HG03439 (cell line): Measurements from ENCODE around the gene JAKMIP1.
A peak's percentile ranks its signal among the peaks of the same experiment; 100 is the strongest.

Experiments
- ATAC-seq: cut with Tn5 transposase; IDR thresholded peaks from one replicate; pipeline ENCODE4 v1.9.1; 2021; ENCODE audit warnings: mild to moderate bottlenecking, moderate library complexity; ENCODE audit not compliant: unreplicated experiment

The JAKMIP1 gene

DNA sequence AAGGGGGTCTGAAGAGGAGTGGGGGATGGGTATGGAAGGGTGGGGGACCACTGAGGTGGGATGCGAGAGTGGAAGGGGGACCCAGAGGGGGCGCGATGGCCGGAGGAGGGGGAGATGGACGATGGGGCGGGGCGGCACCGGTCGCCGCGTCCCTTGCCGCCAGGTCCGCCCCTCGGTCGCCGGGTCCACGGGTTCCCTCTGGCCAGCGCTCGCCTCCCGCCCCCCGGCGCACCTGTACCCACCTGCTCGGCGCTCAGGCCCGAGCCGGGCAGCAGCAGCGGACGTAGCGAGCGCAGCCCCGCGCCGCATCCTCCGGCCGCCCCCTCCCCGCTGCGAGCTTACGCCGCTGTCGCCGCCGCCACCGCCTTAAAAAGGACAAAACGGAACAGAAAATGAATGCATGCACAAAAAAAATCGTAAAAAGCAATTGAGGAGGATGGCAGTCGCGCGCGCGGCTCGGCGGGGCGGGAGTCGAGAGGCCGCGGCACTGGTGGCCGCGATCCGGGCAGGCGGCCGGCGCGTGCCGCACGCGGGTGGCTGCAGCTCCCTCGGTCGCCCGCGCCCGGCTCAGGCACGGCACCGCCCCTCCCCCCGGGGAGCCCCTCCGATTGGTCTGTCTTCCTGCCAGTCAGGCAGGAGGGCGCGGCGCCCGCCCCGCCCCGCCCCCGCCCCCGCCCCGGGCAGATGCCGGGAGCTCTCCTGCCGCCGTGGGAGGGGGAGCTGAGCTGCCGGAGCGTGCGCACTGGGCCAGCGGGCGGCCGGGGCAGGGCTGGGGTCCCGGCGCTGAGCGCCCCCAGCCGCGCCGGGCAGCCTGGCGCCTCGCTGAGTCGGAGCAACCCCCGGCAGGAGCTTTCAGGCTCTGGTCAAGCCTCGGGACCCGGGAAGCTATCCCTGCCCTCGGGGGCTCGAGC lies at the start of gene JAKMIP1:
TSS of gene JAKMIP1 (minus strand) at position 539 of the 911 bp plus-strand sequence. CDS start 87,699 bp downstream, outside the sequence.
- peak; percentile 77 for ATAC-seq

- no peak for ATAC-seq
These were observed 48.0 kb upstream of the JAKMIP1 start for GRCh38 chr4:6248394-6248793.

DNA sequence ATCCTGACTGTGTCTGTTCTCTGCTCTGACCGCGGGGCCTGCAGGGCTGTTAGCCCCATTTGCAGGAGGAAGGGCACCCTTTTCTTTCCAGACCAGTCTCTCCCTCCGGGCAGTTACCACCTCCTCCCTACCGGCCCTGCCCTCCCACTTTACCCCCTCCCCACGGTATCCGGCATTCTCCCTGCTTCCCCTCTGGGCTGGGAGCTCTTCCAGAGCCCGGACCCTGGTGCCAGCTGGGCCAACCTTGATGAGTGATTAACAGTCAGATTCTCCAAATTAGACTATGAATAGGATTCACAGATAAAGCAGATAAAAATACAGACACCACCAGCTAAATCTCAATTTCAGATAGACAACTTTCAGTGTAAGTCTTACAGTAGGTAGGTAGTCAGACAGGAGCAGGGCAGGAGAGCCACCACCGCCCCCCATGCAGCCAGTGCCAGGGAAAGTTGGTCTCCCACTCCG lies 45.9 kb upstream of the JAKMIP1 start:
- ATAC-seq: no peak

DNA sequence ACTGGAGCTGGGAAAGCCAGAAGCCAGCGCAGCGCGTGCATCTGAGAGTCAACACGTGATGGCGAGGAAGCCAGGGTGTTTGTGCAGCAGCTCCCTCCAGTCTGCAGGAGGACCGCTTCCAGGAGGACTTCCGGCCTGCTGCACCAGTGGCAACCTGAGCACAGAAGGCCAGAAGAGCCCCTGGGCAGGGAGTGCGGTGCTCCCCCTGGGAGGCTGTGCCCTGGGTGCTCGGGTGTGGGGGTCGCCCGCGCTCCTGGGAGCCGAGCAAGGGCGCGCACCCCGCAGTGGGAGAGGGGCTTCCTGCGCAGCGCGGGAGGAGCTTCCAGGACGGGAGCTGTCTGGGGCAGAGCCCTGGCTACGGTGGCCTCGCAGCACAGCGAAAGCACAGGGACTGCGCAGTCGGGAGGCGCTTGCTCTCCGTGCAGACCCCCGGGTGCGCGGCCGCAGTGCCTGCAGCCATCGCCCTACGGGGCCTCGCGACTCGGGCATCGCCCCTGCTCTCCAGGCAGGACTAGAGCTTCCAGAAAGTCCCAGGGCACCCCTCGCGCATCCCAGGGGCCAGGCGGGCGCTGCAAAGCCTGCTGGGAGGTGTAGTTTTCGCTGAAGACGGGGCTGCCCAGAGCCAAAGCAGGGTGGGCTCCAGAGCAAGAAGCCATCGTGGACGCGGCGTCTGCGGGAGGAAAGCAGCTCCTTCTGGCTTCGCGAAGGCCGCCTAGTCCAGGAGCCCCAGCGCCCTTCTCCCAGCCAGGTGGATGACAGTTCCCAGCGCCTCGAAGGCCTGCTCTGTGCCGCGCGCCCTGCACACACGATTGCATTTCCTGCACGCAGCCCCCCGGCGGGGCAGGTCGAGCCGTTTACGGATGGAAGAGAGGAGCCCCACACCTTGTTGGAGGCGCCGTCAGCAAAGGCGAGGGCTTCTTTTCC lies 45.2 kb upstream of the JAKMIP1 start:
- no peak for ATAC-seq

- ATAC-seq: no peak
These were observed 42.1 kb upstream of the JAKMIP1 start for GRCh38 chr4:6242271-6243029.

DNA sequence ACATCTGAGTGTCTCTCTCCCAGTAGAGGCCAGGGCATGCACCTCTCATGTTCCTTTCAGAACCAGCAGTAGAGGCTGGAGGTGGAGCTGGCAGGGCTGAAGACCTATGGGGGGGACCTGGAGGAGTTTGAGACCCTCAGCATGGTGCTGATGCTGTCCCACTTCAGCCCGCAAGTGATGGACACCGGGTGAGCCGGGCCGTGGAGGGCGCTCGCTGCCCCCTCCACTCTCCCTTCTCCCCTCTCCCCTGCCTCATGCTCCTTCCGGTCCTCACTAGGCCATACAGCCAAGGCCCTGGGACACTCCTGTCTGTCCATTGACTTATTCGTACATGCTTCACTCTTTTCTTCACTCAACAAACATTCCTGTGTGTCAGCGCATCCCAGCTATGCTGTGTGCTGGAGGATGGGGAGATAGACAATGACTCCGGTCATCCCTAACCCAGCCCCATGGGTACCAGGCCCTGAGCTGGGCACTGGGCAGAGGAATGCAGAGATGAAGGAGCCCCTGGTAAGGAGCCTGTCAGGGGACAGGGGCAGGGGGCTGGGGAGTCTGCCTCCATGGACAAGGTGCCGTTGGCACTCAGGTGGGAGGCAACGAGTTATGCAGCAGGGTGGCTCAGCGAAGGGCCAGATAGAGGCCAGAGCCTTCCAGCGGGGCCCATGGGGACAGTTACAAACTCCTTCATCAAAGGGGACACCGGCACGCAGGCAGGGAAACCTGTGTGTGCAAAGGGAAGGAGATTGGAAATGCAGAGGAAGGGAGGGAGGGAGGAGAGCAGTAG lies 40.9 kb upstream of the JAKMIP1 start:
- ATAC-seq: no peak

- ATAC-seq: no peak
These were observed 39.6 kb upstream of the JAKMIP1 start for GRCh38 chr4:6239968-6240367.

DNA sequence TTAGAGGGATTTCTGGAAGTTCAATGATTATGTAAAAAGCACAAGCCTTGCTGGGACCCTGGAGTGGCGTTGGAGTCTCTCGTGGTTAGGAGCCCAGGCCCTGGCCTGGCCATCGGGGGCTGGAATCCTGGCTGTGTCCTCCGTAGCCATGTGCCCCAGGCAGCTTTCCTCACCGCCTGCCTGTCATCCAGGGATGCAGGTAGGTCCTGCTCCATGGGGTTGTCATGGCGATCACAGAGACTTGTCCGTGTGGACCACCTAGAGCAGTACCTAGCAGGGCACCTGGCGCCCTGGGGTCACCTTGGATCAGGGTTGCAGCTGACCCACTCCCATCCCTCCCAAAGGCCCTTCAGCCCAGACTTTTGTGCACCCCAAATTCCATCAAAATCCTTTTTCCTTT lies 39.1 kb upstream of the JAKMIP1 start:
- no peak for ATAC-seq

DNA sequence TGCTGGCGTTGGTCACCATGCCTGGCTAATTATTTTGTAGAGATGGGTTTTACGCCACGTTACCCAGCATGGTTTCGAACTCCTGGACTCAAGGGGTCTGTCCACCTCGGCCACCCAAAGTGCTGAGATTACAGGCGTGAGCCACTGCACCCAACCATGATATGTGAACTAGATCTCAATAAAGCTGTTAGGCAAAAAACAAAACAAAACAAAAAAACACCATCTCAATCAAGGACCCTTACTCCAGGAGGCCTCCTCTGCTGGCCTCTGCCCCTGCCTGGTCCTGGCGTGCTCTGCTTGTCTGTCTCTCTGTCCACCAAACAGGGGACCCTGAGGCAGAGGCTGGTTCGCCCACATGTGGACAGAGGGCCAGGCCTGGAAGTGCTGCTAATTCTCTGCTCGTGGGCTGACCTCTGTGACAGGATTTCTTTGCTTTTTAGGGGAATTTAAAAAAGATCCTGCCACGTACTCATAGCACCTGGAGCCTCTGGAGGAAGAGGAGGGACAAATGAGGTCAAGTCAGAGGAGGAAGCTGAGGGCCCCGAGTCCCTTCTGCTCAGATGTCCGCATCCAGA lies 36.6 kb upstream of the JAKMIP1 start:
- ATAC-seq: no peak

GRCh38 chr4:6235901-6236640 lies 35.7 kb upstream of the JAKMIP1 start:
- no peak for ATAC-seq

DNA sequence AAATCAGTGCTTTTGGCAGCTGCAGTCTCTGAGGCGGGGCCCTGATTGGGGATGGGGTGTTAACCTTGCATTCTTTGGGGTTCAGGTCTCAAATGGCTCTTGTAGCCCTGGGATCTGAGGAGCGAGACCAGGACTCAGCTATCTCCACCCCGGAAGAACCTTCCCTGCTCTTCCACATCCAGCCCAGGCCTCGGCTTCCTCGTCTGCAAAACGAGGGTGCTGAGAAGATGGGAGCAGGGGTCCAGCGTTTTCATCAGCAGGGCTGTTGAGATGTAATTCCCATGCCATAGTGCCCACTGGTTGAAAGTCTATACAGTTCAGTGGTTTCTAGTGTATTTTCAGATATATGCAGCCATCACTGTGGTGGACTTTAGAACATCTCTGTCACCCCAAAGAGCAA lies 34.7 kb upstream of the JAKMIP1 start:
- ATAC-seq: no peak

GRCh38 chr4:6233929-6234328 lies 33.6 kb upstream of the JAKMIP1 start:
- ATAC-seq: no peak

DNA sequence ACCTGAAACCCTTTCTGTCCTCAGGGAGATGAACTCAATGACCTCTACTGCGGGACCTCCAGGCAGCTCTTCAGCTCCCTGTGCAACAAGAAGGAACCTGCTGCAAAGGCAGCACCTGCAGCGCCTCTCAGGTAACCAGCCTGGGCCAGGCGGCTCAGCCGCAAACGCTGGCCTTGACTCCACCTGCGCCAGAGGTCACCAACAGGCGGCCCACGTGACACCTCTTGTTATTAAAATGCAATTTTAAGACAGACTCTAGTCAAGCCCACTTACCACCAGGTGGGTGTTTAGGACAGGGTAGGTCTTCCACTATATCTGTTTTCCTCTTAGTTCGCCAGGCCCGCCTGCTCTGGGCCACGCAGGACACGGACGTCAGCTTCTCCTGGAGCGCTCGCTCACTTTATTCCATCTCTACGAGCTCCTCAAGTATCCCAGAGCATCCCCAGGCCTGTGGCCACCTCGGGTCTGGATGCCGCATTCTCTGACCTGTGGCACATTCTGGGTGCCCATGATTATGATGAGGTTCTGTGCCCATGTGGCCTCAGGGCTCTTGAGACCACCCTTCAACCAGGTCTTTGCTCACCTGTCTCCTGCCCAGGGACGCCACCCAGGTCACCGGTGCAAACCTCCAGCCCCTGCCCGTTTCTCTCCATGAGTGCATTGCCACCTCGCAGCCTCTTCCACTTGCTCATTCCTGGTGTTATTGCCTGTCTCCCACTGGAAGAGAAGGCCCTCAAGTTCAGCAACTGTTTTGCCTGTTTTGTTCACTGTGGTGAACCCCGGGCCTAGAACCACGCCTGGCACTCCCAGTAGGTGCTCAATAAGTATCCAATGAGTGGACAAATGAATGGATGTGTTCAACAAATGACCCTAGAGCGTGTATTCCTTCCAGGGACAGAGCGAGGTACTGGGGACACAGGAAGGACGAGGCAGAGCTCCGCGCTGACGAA lies 32.8 kb upstream of the JAKMIP1 start:
- ATAC-seq: no peak

- ATAC-seq: no peak
These were observed 31.4 kb upstream of the JAKMIP1 start for GRCh38 chr4:6231663-6232165.

GRCh38 chr4:6230827-6231662 lies 30.7 kb upstream of the JAKMIP1 start:
- no peak for ATAC-seq

DNA sequence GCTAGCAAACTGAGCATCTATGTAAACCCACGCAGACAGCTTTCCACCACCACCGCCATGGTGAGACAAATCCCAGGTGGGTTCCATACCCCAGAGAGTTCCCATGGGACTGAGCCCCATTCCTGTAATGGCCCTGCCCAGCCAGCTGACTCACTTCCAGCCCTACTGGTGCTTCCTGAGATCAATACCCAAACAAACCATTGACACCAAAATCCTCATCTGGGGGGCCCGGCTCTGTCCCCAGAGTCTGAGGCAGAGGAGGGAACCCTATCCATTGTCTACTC lies 30.1 kb upstream of the JAKMIP1 start:
- no peak for ATAC-seq
